GM18520 (cell line): ENCODE results near the gene PDX1.
A peak's percentile ranks its signal among the peaks of the same experiment; 100 is the strongest.

Source experiments
- ATAC-seq: cut with Tn5 transposase; IDR thresholded peaks from one replicate; pipeline ENCODE4 v1.9.1; 2021; ENCODE audit not compliant: unreplicated experiment

Gene PDX1

GRCh38 chr13:27921961-27922882, 2.4 kb downstream of the PDX1 start:
- no peak for ATAC-seq

DNA sequence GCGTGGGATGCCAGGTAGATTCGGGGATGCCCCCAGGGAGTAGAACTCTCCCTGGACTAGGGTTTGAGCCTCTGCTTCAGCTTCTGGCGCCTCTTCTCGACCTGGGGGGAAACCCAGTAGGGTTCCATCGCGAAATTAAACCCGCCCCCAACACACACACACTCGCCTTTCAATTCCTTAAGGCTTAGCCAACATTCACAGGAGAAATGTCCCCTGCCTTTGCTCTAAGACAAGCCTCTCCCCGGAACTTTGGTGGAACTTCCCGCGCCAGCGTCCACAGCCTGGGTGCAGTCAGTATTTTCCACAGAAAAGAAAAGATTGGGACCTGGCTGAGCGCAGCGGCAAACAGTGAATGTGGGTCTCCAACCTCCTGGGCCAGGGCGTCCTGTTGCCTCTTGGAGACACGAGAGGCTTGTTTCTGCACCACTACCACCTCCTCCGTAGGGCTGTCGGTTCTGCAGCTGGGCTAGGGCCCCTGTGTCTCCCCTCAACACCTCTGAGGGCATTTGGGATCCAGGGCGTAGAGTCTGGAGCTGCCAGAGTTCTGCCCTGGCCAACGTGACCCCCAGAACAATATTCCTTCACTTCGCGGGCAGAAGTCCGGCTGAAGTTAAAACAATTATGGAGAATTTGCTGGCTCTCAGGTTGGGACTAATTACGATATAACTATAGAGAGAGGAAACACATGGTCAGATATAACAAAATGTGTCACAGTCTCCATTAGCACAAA, 3.2 kb downstream of the PDX1 start:
- ATAC-seq = no peak

- no peak for ATAC-seq
Observed at GRCh38 chr13:27923794-27924528, 4.2 kb downstream of the PDX1 start.

DNA sequence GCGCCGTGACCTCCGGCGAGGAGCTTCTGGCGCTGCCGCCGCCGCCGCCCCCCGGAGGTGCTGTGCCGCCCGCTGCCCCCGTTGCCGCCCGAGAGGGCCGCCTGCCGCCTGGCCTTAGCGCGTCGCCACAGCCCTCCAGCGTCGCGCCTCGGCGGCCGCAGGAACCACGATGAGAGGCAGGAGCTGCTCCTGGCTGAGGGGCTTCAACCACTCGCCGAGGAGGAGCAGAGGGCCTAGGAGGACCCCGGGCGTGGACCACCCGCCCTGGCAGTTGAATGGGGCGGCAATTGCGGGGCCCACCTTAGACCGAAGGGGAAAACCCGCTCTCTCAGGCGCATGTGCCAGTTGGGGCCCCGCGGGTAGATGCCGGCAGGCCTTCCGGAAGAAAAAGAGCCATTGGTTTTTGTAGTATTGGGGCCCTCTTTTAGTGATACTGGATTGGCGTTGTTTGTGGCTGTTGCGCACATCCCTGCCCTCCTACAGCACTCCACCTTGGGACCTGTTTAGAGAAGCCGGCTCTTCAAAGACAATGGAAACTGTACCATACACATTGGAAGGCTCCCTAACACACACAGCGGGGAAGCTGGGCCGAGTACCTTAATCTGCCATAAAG, 4.8 kb downstream of the PDX1 start:
- no peak for ATAC-seq

DNA sequence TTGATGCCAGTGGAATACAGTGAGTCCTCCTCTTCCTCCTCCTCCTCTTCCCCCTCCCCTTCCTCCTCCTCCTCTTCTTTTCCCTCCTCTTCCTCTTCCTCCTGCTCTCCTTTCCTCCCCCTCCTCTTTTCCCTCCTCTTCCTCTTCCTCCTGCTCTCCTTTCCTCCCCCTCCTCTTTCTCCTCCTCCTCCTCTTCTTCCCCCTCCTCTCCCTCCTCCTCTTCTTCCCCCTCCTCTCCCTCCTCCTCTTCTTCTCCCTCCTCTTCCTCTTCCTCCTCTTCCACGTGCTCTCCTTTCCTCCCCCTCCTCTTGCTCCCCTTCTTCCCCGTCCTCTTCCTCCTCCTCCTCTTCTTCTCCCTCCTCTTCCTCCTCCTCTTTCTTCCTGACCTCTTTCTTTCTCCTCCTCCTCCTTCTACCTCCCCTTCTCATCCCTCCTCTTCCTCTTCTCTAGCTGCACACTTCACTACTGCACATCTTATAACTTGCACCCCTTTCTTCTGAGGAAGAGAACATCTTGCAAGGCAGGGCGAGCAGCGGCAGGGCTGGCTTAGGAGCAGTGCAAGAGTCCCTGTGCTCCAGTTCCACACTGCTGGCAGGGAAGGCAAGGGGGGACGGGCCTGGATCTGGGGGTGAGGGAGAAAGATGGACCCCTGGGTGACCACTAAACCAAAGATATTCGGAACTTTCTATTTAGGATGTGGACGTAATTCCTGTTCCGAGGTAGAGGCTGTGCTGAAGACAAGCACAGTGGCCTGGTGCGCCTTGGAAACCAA, 5.6 kb downstream of the PDX1 start:
- ATAC-seq = no peak

DNA sequence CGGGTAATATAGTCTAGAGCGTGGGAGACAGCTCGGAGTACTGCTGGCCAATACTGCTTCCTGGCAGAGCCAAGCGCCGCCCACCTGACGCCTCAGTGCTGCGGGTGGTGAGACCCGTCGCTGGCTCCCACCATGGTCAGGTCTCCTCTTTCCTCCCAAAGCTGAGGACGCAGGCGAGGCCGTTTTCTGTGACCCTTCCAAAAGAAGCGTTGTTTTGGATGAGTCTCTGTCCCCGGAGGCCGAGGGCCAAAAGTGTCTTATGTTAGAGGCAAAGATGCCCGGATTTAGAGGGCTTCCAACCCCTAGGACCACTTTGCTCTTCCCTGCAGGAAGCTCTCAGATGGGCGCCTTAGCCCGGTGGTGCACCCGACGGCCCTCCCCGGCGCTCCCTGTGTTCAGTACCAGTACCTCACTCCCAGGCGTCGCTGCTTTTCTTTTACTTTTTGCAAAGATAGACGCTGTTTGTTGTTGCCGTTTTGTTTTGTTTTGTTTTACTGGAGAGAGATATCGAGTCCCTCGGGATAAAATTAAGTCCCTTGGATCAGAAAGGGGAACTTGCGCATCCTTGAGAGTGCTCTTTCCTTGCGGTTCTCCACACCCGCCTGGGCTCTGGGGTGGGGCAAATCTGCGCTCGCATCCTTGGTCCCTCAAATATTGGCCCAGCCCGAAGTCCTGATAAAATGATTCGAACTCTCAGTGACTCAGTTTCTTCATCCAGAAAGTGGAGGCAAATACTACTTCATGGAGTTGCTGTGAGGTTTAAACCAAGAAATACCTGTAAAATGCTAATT, 7.0 kb downstream of the PDX1 start:
- no peak for ATAC-seq

GRCh38 chr13:27927444-27928352, 7.9 kb downstream of the PDX1 start:
- no peak for ATAC-seq

DNA sequence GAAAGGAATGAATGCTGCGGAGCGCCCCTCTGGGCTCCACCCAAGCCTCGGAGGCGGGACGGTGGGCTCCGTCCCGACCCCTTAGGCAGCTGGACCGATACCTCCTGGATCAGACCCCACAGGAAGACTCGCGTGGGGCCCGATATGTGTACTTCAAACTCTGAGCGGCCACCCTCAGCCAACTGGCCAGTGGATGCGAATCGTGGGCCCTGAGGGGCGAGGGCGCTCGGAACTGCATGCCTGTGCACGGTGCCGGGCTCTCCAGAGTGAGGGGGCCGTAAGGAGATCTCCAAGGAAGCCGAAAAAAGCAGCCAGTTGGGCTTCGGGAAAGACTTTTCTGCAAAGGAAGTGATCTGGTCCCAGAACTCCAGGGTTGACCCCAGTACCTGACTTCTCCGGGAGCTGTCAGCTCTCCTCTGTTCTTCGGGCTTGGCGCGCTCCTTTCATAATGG, 8.6 kb downstream of the PDX1 start:
- no peak for ATAC-seq

DNA sequence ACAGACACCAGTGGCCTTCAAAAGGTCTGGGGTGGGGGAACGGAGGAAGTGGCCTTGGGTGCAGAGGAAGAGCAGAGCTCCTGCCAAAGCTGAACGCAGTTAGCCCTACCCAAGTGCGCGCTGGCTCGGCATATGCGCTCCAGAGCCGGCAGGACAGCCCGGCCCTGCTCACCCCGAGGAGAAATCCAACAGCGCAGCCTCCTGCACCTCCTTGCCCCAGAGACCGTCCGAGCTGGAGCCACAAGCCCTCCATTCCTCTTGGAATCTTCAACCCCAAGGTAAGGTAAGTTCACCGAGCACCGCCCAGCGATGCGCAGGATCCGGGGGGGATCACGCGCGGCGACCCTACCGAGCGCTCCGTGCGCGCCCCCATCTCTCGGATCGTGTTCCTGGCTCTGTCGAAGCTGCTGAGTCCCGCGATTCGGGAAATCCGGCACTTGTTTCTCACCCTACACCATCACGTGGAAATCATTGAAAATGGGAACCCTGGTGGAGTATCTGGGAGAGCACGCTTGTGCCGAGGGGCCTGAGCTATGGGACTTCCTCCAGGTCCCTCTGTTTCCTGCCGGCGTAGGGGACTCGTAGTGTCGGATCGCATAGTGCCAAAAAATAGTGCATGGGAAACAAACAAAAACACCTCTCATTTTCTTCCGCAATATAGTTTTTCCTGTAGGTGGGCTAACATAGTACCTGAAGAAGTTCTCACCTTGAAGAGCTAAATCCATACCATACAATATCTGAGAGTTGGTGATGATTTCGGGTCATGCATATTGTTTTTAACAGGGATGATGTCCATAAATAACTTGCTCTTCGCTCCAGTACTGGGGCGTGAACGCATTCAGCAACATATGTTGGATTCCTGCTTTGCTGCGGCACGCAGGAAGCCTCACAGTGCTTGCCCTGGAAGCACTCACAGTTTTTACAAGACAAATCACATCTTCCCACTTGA, 9.3 kb downstream of the PDX1 start:
- no peak for ATAC-seq

DNA sequence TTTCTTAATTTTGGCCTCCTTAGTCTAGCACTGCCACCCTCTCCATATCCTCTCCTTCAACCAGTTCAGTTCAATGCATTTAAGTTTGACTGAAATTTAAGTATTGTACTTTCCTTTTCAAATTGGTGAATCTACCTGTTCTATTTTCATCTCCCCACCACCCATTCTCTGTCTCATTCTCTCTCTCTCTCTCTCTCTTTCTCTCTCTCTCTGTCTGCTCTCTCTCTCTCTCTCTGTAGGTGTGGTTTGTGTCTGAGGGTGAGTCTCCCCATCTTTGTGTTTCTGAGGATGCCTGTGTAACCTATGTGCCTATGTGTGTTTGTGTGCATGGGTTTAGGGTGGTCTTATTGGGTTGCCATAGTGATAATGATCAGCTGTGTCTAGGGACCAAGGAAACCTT, 10.1 kb downstream of the PDX1 start:
- ATAC-seq = no peak

DNA sequence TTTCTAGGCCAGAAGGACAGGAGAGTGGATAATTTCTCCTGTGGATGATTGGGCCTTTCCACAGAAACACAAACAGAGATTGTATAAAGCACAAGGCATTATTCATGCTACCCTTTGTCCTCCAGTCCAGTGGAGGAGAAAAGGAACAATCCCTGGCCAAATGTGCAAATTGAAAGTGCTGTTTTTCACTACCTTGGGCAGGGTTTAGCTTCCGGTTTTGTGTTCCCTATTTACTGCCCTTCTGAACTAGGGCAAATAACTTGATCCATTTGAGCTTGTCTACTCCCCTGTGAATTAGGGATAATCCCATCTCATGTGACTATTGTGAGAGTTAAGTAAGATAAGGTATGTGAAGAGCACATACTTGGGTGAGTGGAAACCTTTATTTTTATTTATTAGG, 13.3 kb downstream of the PDX1 start:
- no peak for ATAC-seq

GRCh38 chr13:27933580-27934328, 14.0 kb downstream of the PDX1 start:
- ATAC-seq = no peak

DNA sequence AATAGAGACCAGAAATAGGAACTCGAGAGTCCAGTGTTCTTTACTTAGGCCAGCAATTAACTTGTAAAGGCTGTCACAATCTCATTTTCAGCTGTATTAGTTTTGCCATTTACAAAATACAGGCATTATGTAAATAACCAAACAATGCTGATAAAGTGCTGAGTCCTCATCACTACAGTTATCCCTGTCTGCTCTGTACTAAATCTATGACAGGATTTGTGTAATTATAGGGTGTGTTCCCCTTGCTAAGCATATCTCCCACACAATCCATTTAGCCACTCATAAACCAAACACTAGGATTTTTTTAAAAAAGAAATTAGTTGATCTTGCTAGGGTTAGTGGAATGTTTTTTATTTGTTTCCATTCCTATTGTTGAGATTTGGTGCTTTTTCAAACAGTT, 23.2 kb downstream of the PDX1 start:
- ATAC-seq = no peak

DNA sequence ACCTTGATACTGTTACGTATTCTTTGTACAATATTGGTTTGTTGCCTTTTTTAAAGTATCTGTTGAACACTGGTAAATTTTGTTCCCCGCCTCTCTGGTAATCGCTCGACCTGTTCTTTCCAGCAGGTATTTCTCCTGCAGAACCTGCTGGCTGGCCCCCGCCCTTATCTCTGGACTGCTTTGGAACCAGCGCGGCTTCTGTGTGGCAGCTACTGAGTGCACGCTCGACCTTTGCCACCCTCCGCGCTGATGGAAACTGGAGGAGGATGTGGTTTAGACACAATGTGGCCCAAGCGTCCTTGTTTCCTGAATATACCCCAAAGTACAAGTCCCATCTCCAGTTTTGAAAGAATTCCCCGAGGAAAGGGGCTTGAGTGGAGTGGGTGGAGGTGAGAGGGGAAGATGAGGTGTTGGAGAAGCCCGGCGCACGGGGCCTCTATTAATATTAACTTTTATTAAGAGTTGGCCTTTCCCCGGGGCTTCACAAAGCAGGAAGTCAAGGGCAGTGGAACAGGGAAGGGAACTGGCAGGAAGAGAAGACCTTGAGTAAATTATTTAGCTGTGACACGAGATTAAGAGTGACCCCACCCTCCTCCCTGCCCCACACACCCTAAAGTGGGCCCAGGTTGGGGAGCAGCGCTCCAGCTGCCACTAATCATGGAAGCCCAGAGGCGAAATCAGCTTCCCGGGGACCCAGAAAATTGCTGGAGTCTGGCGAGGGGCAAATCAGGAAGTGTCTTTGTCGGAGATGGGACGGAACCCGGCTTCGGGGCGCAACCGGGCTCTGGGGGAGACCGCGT, 33.3 kb downstream of the PDX1 start:
- no peak for ATAC-seq

- peak; percentile 75 for ATAC-seq
Observed at GRCh38 chr13:27953676-27954405, 34.0 kb downstream of the PDX1 start.
